PC-3 (cell line): Measurements from ENCODE around the gene FAM222A.

Source experiments
- EZH2 ChIP-seq: fragments of 300-600 bp; sonication (generic); IDR thresholded peaks from one replicate; pipeline ENCODE4 v1.6.1; 2017; ENCODE audit warnings: antibody characterized with exemption, mild to moderate bottlenecking, low read length; ENCODE audit not compliant: unreplicated experiment
- TF ChIP-seq, protein P1 (sequence below): fragments of 300-600 bp; sonication (generic); conservative IDR thresholded peaks from 2 replicates; pipeline ENCODE4 v1.5.1; 2017; ENCODE audit warnings: antibody characterized with exemption, low read depth, mild to moderate bottlenecking, low read length

DNA sequence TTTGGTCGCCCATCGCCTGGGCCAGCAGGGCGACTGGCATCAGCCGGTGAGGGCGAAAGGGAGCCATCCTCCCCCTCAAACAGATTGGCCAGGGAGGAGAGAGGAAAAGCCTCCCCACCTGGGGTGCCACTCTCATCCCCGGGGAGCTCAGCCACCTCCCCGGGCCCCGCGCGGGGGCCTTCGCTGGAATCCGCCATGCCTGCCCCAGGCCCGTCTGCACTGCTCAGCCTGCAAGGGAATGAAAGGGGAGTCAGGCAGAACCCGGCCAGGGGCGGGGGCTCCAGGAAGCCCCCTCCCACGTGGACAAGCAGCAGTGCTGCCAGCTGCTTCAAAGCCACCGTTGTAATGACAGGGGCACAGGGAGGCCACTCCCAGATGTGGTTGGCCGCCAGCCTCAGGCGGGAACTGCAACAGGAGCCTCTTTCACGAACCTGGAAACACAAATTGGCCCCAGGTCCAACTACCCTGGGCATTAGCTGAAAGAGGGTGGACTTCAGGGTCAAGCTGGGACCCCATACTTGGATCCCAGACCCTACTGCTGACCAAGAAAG lies 101.0 kb downstream of the FAM222A start:
- TF ChIP-seq, protein P1, sequence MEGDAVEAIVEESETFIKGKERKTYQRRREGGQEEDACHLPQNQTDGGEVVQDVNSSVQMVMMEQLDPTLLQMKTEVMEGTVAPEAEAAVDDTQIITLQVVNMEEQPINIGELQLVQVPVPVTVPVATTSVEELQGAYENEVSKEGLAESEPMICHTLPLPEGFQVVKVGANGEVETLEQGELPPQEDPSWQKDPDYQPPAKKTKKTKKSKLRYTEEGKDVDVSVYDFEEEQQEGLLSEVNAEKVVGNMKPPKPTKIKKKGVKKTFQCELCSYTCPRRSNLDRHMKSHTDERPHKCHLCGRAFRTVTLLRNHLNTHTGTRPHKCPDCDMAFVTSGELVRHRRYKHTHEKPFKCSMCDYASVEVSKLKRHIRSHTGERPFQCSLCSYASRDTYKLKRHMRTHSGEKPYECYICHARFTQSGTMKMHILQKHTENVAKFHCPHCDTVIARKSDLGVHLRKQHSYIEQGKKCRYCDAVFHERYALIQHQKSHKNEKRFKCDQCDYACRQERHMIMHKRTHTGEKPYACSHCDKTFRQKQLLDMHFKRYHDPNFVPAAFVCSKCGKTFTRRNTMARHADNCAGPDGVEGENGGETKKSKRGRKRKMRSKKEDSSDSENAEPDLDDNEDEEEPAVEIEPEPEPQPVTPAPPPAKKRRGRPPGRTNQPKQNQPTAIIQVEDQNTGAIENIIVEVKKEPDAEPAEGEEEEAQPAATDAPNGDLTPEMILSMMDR = no peak
- no peak for TF ChIP-seq EZH2
